Fibroblast of skin of scalp (primary cell): Measurements from ENCODE around the gene SPTA1.

Experiments
- DNase-seq: peaks from one replicate; pipeline ENCODE4 v3.0.0-alpha.2; 2013

The SPTA1 gene

GRCh38 chr1:158685085-158685484, 1.4 kb downstream of the SPTA1 start:
- DNase-seq, result no peak

- no peak for DNase-seq
These were observed 4.9 kb downstream of the SPTA1 start for GRCh38 chr1:158681606-158682005.

- DNase-seq, result no peak
These were observed 7.2 kb downstream of the SPTA1 start for GRCh38 chr1:158679289-158679688.

GRCh38 chr1:158675563-158676323, 10.8 kb downstream of the SPTA1 start:
- no peak for DNase-seq

- no peak for DNase-seq
These were observed 12.2 kb downstream of the SPTA1 start for GRCh38 chr1:158674302-158674701.

- DNase-seq, result no peak
These were observed 20.5 kb downstream of the SPTA1 start for GRCh38 chr1:158666037-158666436.

GRCh38 chr1:158654571-158654970, 31.9 kb downstream of the SPTA1 start:
- no peak for DNase-seq

- DNase-seq, result no peak
These were observed 32.4 kb downstream of the SPTA1 start for GRCh38 chr1:158654086-158654485.

- no peak for DNase-seq
These were observed 33.7 kb downstream of the SPTA1 start for GRCh38 chr1:158652721-158653334.

- no peak for DNase-seq
These were observed 37.5 kb downstream of the SPTA1 start for GRCh38 chr1:158649052-158649451.

- no peak for DNase-seq
These were observed 40.0 kb downstream of the SPTA1 start for GRCh38 chr1:158646465-158646864.

- no peak for DNase-seq
These were observed 42.1 kb downstream of the SPTA1 start for GRCh38 chr1:158644449-158644848.

GRCh38 chr1:158638904-158639303, 47.6 kb downstream of the SPTA1 start:
- no peak for DNase-seq

- no peak for DNase-seq
These were observed 48.4 kb downstream of the SPTA1 start for GRCh38 chr1:158638146-158638545.

GRCh38 chr1:158613764-158614163, 72.8 kb downstream of the SPTA1 start:
- no peak for DNase-seq

- DNase-seq, result no peak
These were observed 74.6 kb downstream of the SPTA1 start for GRCh38 chr1:158611916-158612315.

- DNase-seq, result no peak
These were observed 79.2 kb downstream of the SPTA1 start for GRCh38 chr1:158607296-158607695.

- no peak for DNase-seq
These were observed 81.5 kb downstream of the SPTA1 start, which contains the start of gene OR10Z1 for GRCh38 chr1:158604968-158605367. TSS of gene OR10Z1 (plus strand) at chr1:158605268. CDS start at chr1:158606439, 1,171 bp downstream.

GRCh38 chr1:158600735-158601134, 85.8 kb downstream of the SPTA1 start:
- no peak for DNase-seq

- DNase-seq, result no peak
These were observed 99.6 kb downstream of the SPTA1 start for GRCh38 chr1:158586942-158587341.

GRCh38 chr1:158583962-158584361, 102.6 kb downstream of the SPTA1 start:
- no peak for DNase-seq

- no peak for DNase-seq
These were observed 106.8 kb downstream of the SPTA1 start, which contains the start of gene OR10X1 for GRCh38 chr1:158579733-158580132. TSS of gene OR10X1 (minus strand) at chr1:158579899. CDS start at chr1:158579899, 0 bp downstream.

- DNase-seq, result no peak
These were observed 109.0 kb downstream of the SPTA1 start for GRCh38 chr1:158577561-158577960.

- no peak for DNase-seq
These were observed 114.3 kb downstream of the SPTA1 start for GRCh38 chr1:158572226-158572625.
